K562 (cell line): ENCODE measurements around the gene KRT16. TPM values are rescaled to one million over a fixed set of nuclear protein-coding genes. Genes with fewer than 3 reads are reported as not detected.
"Not testable (repeated sequence)": the region's sequence is repeated elsewhere in the genome, so short reads cannot be mapped to it uniquely, and the experiment has no call there.

Source experiments
- ATAC-seq: fragments of 200-7000 bp; cut with Tn5 transposase; 3 replicates; pipeline ENCODE4 v1.9.1; 2020; ENCODE audit warnings: moderate library complexity
- BruUV-seq: library from RNA; stranded (reverse); fragments of 400-500 nt; replicated peaks from 2 replicates; lab custom pipeline; 2021; lab: Mats Ljungman, UMichigan
- CTCF ChIA-PET: fragments of 300-600 bp; formaldehyde crosslinking; extraction: SDS; loops from one replicate; lab custom pipeline; 2021; ENCODE audit warnings: low intra/inter-chr PET ratio; lab: Yijun Ruan, JAX
- POLR2A ChIA-PET: fragments of 300-600, 350-650 bp; sonication (Branson Sonifier 250); formaldehyde crosslinking; extraction: SDS; loops from one replicate; lab custom pipeline; 2021; ENCODE audit warnings: antibody characterized with exemption, inconsistent platforms; lab: Yijun Ruan, JAX
- DNase-seq, 4 experiments: peaks; one replicate each; pipeline versions ENCODE4 v3.0.0 to v3.0.0-alpha.2; 2011 to 2018; ENCODE audit warnings: low spot score in 3 of 4, mixed read lengths in 3 of 4; ENCODE audit errors: extremely low read depth in 1 of 4
- FAIRE-seq: peaks from 2 replicates; lab custom pipeline; 2011; peaks lifted over from hg19 to GRCh38; lab: Jason Lieb, UNC
- H2AFZ ChIP-seq: 2 replicates; pipeline ENCODE4 v1.6.0; 2011; ENCODE audit warnings: low read depth, low read length, control low read depth, inconsistent platforms
- H3K27ac ChIP-seq: fragments of 200-600 bp; 3 replicates; pipeline ENCODE4 v1.8.0; 2011; ENCODE audit warnings: low read depth, mild to moderate bottlenecking, control low read depth, inconsistent platforms, low read length, moderate library complexity, mixed read lengths; ENCODE audit errors: extremely low read depth
- H3K27me3 ChIP-seq, 2 experiments: fragments of 300-600 bp in 1 of 2; 2 replicates in 1 of 2; 3 replicates in 1 of 2; pipeline versions ENCODE4 v1.6.0 to v1.8.0; 2011; ENCODE audit warnings: inconsistent platforms in 2 of 2, low read length in 2 of 2, mild to moderate bottlenecking in 1 of 2, mixed read lengths in 1 of 2, moderate library complexity in 1 of 2; ENCODE audit not compliant: control insufficient read depth in 2 of 2, insufficient read depth in 2 of 2
- H3K36me3 ChIP-seq: fragments of 300-600 bp; 3 replicates; pipeline ENCODE4 v1.8.0; 2011; ENCODE audit warnings: mild to moderate bottlenecking, low read length, inconsistent platforms; ENCODE audit not compliant: control insufficient read depth, insufficient read depth
- H3K4me1 ChIP-seq, 2 experiments: fragments of 200-600 bp in 1 of 2; replicated peaks in 1 of 2; 2 replicates in 1 of 2; 3 replicates in 1 of 2; pipeline versions ENCODE4 v1.5.1 to v1.8.0; 2011; ENCODE audit warnings: inconsistent platforms in 2 of 2, low read length in 2 of 2, mild to moderate bottlenecking in 1 of 2, mixed read lengths in 1 of 2, moderate library complexity in 1 of 2; ENCODE audit not compliant: control insufficient read depth in 2 of 2, insufficient read depth in 2 of 2
- H3K4me2 ChIP-seq: 2 replicates; pipeline ENCODE4 v1.6.1; 2011; ENCODE audit warnings: low read length, control low read depth, inconsistent platforms, mixed read lengths; ENCODE audit not compliant: insufficient read depth
- H3K4me3 ChIP-seq: fragments of 200-600 bp; sonication (generic), shearing (Covaris generic); 2 replicates; pipeline ENCODE4 v1.5.1; 2016; ENCODE audit warnings: control low read depth, inconsistent platforms
- H3K79me2 ChIP-seq: fragments of 200-600 bp; 3 replicates; pipeline ENCODE4 v1.8.0; 2011; ENCODE audit warnings: low read length, inconsistent platforms; ENCODE audit not compliant: control insufficient read depth, insufficient read depth
- H3K9ac ChIP-seq, 2 experiments: 2 replicates each; pipeline versions ENCODE4 v1.6.0 to v1.6.1; 2011; ENCODE audit warnings: low read depth in 2 of 2, low read length in 2 of 2, control low read depth in 1 of 2, inconsistent platforms in 1 of 2, mild to moderate bottlenecking in 1 of 2, mixed read lengths in 1 of 2; ENCODE audit not compliant: insufficient read depth in 1 of 2
- H3K9me1 ChIP-seq: one replicate; pipeline ENCODE4 v1.6.0; 2011; ENCODE audit warnings: inconsistent platforms, mild to moderate bottlenecking, low read length, moderate library complexity; ENCODE audit not compliant: control insufficient read depth, insufficient read depth
- H3K9me3 ChIP-seq: replicated peaks from 2 replicates; pipeline ENCODE4 v1.5.1; 2011; ENCODE audit warnings: low read depth, low read length, inconsistent platforms; ENCODE audit not compliant: control insufficient read depth, insufficient read depth
- H4K20me1 ChIP-seq: replicated peaks from 2 replicates; pipeline ENCODE4 v1.6.1; 2011; ENCODE audit warnings: low read length, inconsistent platforms, mixed read lengths; ENCODE audit not compliant: control insufficient read depth, insufficient read depth
- CREM ChIP-seq: IDR thresholded peaks from 2 replicates; pipeline ENCODE4 v1.6.1; 2014; ENCODE audit warnings: antibody characterized with exemption, low read depth
- YY1 ChIP-seq, 3 experiments: IDR thresholded peaks; 2 replicates each; pipeline ENCODE4 v1.6.1; 2011; ENCODE audit warnings: low read length in 2 of 3, mild to moderate bottlenecking in 2 of 3, moderate library complexity in 2 of 3, borderline replicate concordance in 1 of 3, control low read depth in 1 of 3, low read depth in 1 of 3; ENCODE audit not compliant: insufficient read depth in 3 of 3, insufficient replicate concordance in 2 of 3, control insufficient read depth in 1 of 3, insufficient read length in 1 of 3; ENCODE audit errors: extremely low read depth in 1 of 3
- ZBTB7A ChIP-seq: IDR thresholded peaks from 2 replicates; pipeline ENCODE4 v1.6.1; 2011; ENCODE audit warnings: low read depth, mild to moderate bottlenecking, low read length, moderate library complexity, borderline replicate concordance; ENCODE audit not compliant: control insufficient read depth
- WGBS: fragments of 100-300 bp; shearing (Covaris generic); methylation state at CpG from one replicate; pipeline ENCODE4 v1.1.6; 2016; ENCODE audit warnings: low coverage, mixed read lengths; ENCODE audit not compliant: insufficient coverage; ENCODE audit errors: missing lambda C conversion rate; 5-methylcytosine and 5-hydroxymethylcytosine counted together
- in situ Hi-C: fragments of 300-500 bp; cut with MboI; formaldehyde crosslinking; loops from 4 replicates; pipeline ENCODE4 v1.15.0; 2018; ENCODE audit warnings: inconsistent platforms, mixed read lengths
- intact Hi-C: fragments of 100-400 bp; cut with micrococcal nuclease; formaldehyde crosslinking; loops from 2 replicates; pipeline ENCODE4 v1.14.2; 2022
- polyA plus RNA-seq, 8 experiments: library from polyadenylated mRNA; depleted of rRNA in 4 of 8; stranded (reverse) in 5 of 8; unstranded in 3 of 8; fragments of >200 nt; fragmentation: Nextera tagmentation in 2 of 8; fragmentation: Illumina TruSeq in 1 of 8; extraction: Ambion mirVana in 2 of 8; extraction: Trizol in 1 of 8; gene quantifications; 2 replicates each; pipeline versions ENCODE4 v1.2.1 to v1.2.3, GENCODE V29; 2011 to 2014; ENCODE audit warnings: inconsistent platforms in 1 of 8, missing spikeins in 1 of 8
- total RNA-seq, 7 experiments: library from RNA; depleted of rRNA in 6 of 7; stranded (reverse); fragments of >200 nt in 6 of 7; fragmentation: Illumina TruSeq in 2 of 7; extraction: Trizol in 2 of 7; gene quantifications; 2 replicates each; pipeline versions ENCODE4 v1.2.1 to v1.2.3, GENCODE V29; 2011 to 2021; ENCODE audit warnings: low replicate concordance in 1 of 7
- TF ChIP-seq, protein P1 (sequence below), 3 experiments: IDR thresholded peaks in 2 of 3; conservative IDR thresholded peaks in 1 of 3; 2 replicates each; pipeline ENCODE4 v1.5.1; 2011 to 2012; ENCODE audit warnings: low read length in 3 of 3, mild to moderate bottlenecking in 3 of 3, control low read depth in 2 of 3, improper control_type of control experiment in 1 of 3, inconsistent platforms in 1 of 3, low read depth in 1 of 3, mixed read lengths in 1 of 3, moderate library complexity in 1 of 3; ENCODE audit not compliant: insufficient read depth in 2 of 3

The KRT16 gene
- total and polyA plus RNA-seq, 9 of the 15 experiments (the other 6 are each of a cell fraction or from before 2014, with no cell fraction given) = 0.04 TPM; not detected in 8

DNA sequence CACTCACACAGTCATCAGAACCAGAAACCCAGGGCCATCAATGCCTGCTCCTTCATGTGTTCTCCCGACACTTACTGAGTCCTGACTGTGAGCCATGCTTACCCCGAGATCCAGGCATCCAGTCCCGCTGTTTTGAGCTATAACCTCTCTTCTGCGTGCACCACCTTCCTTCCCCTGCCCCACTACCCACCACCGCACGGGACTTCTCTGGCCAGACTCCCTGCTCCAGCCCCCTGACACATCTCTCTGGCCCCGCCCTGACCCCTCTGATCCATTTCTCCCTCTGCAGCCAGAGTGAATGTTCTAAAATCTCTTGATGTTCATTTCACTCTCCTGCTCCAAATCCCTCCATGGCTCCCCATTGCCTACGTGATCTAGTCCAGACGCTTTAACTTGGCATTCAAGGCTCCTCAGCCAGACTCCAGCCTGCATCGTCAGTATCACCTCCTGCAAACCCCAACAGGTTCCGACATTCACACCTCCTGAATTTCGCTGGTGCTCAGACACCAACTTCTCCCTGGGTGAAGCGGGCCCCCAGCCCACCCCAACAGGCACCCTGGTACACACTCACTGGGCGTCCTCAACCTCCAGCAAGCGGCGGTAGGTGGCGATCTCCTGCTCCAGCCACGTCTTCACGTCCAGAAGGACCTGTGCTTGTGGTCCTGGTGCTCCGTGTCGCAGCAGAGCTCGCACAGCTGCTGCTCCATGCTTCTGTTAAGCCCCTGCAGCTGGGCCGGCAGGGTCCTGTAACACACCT is 14.9 kb upstream of the KRT16 start:
- FAIRE-seq (no peak), ATAC-seq (peak; percentile 69), DNase-seq (peak in 1 of 4 experiments; percentile 25)
- H3K27me3 ChIP-seq = peaks cover 0 to 40% of the 10 kb centered on the region in 2 experiments; a peak in 2 of 5 replicates
- no peak overlapping the region for H3K27ac ChIP-seq
- WGBS = 6% methylated on average over 20 of the region's 23 CpGs
- no peaks in the 10 kb centered on the region for H3K79me2 ChIP-seq
- peaks cover 4% of the 10 kb centered on the region for H3K9me1 ChIP-seq
- intact Hi-C loops (no loop called here), in situ Hi-C loops (no loop called here)
- H3K9me3 ChIP-seq = no peaks in the 10 kb centered on the region
- no TSS peak for BruUV-seq
- H3K4me1 ChIP-seq = peaks cover 3 to 30% of the 10 kb centered on the region in 2 experiments; a peak in 3 of 5 replicates
- CTCF ChIA-PET = no interaction called here
- no peaks in the 10 kb centered on the region for H3K36me3 ChIP-seq
- no peak overlapping the region for H2AFZ ChIP-seq
- peak overlapping the region in 1 of 2 experiments; percentile 35; a peak in 1 of 4 replicates for H3K9ac ChIP-seq
- no peak overlapping the region for H3K4me3 ChIP-seq
- POLR2A ChIA-PET = interaction anchor here (0.6 kb wide), 1 partner anchor 169 kb away, joined by 5 read pairs; no protein-coding TSS in a partner anchor
- no peaks in the 10 kb centered on the region for H4K20me1 ChIP-seq
- no peak overlapping the region for H3K4me2 ChIP-seq
- TF ChIP-seq, protein P1, sequence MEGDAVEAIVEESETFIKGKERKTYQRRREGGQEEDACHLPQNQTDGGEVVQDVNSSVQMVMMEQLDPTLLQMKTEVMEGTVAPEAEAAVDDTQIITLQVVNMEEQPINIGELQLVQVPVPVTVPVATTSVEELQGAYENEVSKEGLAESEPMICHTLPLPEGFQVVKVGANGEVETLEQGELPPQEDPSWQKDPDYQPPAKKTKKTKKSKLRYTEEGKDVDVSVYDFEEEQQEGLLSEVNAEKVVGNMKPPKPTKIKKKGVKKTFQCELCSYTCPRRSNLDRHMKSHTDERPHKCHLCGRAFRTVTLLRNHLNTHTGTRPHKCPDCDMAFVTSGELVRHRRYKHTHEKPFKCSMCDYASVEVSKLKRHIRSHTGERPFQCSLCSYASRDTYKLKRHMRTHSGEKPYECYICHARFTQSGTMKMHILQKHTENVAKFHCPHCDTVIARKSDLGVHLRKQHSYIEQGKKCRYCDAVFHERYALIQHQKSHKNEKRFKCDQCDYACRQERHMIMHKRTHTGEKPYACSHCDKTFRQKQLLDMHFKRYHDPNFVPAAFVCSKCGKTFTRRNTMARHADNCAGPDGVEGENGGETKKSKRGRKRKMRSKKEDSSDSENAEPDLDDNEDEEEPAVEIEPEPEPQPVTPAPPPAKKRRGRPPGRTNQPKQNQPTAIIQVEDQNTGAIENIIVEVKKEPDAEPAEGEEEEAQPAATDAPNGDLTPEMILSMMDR (IDR thresholded peaks at IDR 0.05 in 2 of 3, conservative IDR thresholded peaks at IDR 0.05 in 1 of 3; ENCODE audit: insufficient read depth in 2 of 3, low read depth in 1 of 3, low read length in 3 of 3) = peak; percentile 25 to 37 (median 32); a peak in 1 of 6 replicates
- TF ChIP-seq ZBTB7A (peak; percentile 24; the same call in 1 of the 2 replicates), CREM (peak; percentile 34; the same call in 1 of the 2 replicates), YY1 (IDR thresholded peaks at IDR 0.05; ENCODE audit: borderline replicate concordance in 1 of 3, control insufficient read depth in 1 of 3, extremely low read depth in 1 of 3, insufficient read depth in 3 of 3, insufficient read length in 1 of 3, insufficient replicate concordance in 2 of 3, low read depth in 1 of 3, low read length in 2 of 3) (no peak)

DNA sequence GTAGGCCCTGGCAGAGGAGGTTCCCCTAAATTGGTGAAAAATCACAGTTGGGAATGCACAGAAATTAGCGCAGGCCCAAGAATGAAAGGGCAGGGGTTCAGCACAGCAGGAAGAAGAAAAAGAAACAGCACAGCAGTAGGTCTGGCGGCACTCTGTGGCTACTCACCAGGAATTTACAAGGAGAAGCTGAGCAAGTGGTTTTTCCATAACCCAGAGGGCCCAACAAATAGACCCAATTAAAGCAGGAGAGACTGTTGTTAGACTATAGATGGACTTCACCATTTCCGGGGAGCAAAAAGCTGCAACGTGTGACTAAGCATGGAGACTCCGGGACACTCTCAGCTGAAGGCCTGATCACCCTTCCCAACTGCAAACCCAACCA is 14.3 kb upstream of the KRT16 start:
- FAIRE-seq, H3K36me3 ChIP-seq, H3K4me3 ChIP-seq, BruUV-seq, in situ Hi-C loops, intact Hi-C loops, DNase-seq, H3K79me2 ChIP-seq, H3K9ac ChIP-seq, H4K20me1 ChIP-seq, POLR2A ChIA-PET, H3K27ac ChIP-seq, H3K4me2 ChIP-seq, H3K9me3 ChIP-seq, H3K9me1 ChIP-seq, ATAC-seq, CTCF ChIA-PET, H2AFZ ChIP-seq: not testable (repeated sequence)
- peaks cover 0 to 40% of the 10 kb centered on the region in 2 experiments; a peak in 2 of 5 replicates for H3K27me3 ChIP-seq
- peaks cover 3 to 25% of the 10 kb centered on the region in 2 experiments; a peak in 3 of 5 replicates for H3K4me1 ChIP-seq
- 0% methylated on average over 5 of the region's 5 CpGs for WGBS
